Gastrocnemius medialis (tissue), 4 donors: ENCODE measurements around the gene IRF2BP2. TPM values are rescaled to one million over a fixed set of nuclear protein-coding genes. Genes with fewer than 3 reads are reported as not detected.
A peak's percentile ranks its signal among the peaks of the same experiment; 100 is the strongest.

Experiments used
- ATAC-seq, 2 donors: fragments of 150-250 bp; one replicate each; pipeline ENCODE4 v1.9.1; 2016
- DNase-seq, 2 donors: peaks; one replicate each; pipeline ENCODE4 v3.0.0-alpha.2; 2019
- H3K27ac ChIP-seq, 4 donors: fragments of 200-600 bp; sonication (generic); 1 replicate in 1 of 4; 2 replicates in 3 of 4; pipeline ENCODE4 v1.5.1; 2016 to 2018; ENCODE audit warnings: mild to moderate bottlenecking in 2 of 4, moderate library complexity in 1 of 4
- H3K27me3 ChIP-seq, 3 donors: fragments of 200-600 bp; sonication (generic) in 2 of 3; 1 replicate in 1 of 3; 2 replicates in 2 of 3; pipeline versions ENCODE4 v1.5.1 to v1.6.0; 2016 to 2019; ENCODE audit warnings: mild to moderate bottlenecking in 1 of 3, moderate library complexity in 1 of 3
- H3K36me3 ChIP-seq, 2 donors: fragments of 200-600 bp; sonication (generic) in 1 of 2; one replicate each; pipeline ENCODE4 v1.5.1; 2017 to 2018
- H3K4me1 ChIP-seq, 2 donors: fragments of 200-600 bp; sonication (generic) in 1 of 2; one replicate each; pipeline ENCODE4 v1.5.1; 2016 to 2017; ENCODE audit warnings: mild to moderate bottlenecking in 2 of 2
- H3K4me3 ChIP-seq, 4 donors: fragments of 200-600 bp; sonication (generic) in 3 of 4; 1 replicate in 1 of 4; 2 replicates in 3 of 4; pipeline ENCODE4 v1.5.1; 2016 to 2019; ENCODE audit warnings: mild to moderate bottlenecking in 2 of 4
- H3K9me3 ChIP-seq, 3 donors: fragments of 200-600 bp; sonication (generic) in 2 of 3; 1 replicate in 1 of 3; 2 replicates in 2 of 3; pipeline ENCODE4 v1.5.1; 2016 to 2019
- CTCF ChIP-seq, 5 experiments: fragments of 450-650 bp in 3 of 5; fragments of 200-600 bp in 2 of 5; sonication (generic) in 2 of 5; IDR thresholded peaks in 4 of 5; conservative IDR thresholded peaks in 1 of 5; 1 replicate in 4 of 5; 2 replicates in 1 of 5; pipeline ENCODE4 v1.5.1; 2016 to 2019; ENCODE audit warnings: antibody characterized with exemption in 5 of 5, mild to moderate bottlenecking in 3 of 5, moderate library complexity in 3 of 5
- POLR2A ChIP-seq, 2 donors: fragments of 450-650 bp; IDR thresholded peaks; one replicate each; pipeline ENCODE4 v1.6.1; 2017; ENCODE audit warnings: antibody characterized with exemption in 2 of 2, mild to moderate bottlenecking in 2 of 2, moderate library complexity in 2 of 2
- in situ Hi-C, 4 donors: fragments of 200-750 bp; cut with MboI; loops; one replicate each; pipeline versions ENCODE4 v1.15.0 to v1.8.0; 2017; ENCODE audit warnings: low sequenced_read_pairs in 4 of 4
- intact Hi-C: fragments of 100-400 bp; cut with DNase I; formaldehyde crosslinking; loops from one replicate; pipeline ENCODE4 v1.15.1; 2023; ENCODE audit warnings: low total_unique reads
- total RNA-seq, 4 donors: library from RNA; depleted of rRNA; stranded (reverse); fragments of >200 nt; gene quantifications; one replicate each; pipeline versions ENCODE4 v1.1.0 to v1.2.3, GENCODE V29; 2016

The IRF2BP2 gene
- total RNA-seq, 4 donors from 2014 or later = 32.2 to 92.0 (median 52.2) TPM

DNA sequence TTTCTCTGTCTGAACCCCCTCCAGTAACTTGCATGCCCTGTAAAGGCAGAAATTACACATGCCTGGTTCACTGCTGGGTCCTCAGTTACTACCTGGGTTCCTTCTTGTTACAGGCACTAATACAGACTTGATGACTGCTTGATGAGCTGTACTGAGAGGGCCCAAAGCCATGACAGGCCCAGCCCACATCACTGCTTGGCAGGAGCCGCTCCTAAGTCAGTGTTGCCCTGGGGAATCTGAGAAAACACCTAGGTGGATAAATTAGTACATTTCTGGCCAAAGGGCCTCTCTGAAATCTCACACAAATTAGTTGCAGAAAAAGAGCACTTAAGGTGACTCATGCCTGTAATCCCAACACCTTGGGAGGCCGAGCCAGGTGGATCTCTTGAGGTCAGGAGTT, 37.8 kb upstream of the IRF2BP2 start:
- ATAC-seq (no peak), DNase-seq (no peak)
- intact Hi-C loops (no loop called here), in situ Hi-C loops (no loop called here)
- TF ChIP-seq POLR2A (IDR thresholded peaks at IDR 0.05) (no peak), CTCF (IDR thresholded peaks at IDR 0.05 in 4 of 5, conservative IDR thresholded peaks at IDR 0.05 in 1 of 5) (no peak)
- Histone ChIP-seq H3K4me3 (no peak overlapping the region), H3K27ac (no peak overlapping the region), H3K9me3 (no peaks in the 10 kb centered on the region), H3K4me1 (no peaks in the 10 kb centered on the region), H3K27me3 (no peaks in the 10 kb centered on the region), H3K36me3 (no peaks in the 10 kb centered on the region)

DNA sequence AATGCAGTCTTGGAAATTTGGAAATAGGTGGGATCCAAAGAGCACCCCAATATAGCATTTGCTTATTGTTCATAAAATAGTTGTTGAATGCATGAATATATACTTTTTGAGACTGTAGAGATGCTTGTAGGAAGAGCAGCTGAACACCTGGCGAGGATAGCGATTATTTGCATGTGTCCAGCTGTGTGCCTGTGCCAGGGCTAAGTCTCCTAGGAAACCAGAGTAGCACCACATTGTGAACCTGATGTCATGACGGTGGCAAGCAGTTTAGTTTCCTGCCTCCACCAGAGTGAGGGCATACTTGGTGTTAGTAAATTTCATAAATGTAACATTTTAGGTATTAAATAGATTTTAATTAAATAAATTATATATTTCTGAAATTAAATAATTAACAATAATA, 37.3 kb upstream of the IRF2BP2 start:
- in situ Hi-C loops (no loop called here), intact Hi-C loops (no loop called here)
- H3K27me3 ChIP-seq = no peaks in the 10 kb centered on the region
- H3K4me1 ChIP-seq = no peaks in the 10 kb centered on the region
- no peaks in the 10 kb centered on the region for H3K36me3 ChIP-seq
- H3K9me3 ChIP-seq = no peaks in the 10 kb centered on the region
- DNase-seq = no peak
- H3K4me3 ChIP-seq = no peak overlapping the region
- TF ChIP-seq CTCF (IDR thresholded peaks at IDR 0.05 in 4 of 5, conservative IDR thresholded peaks at IDR 0.05 in 1 of 5) (no peak), POLR2A (IDR thresholded peaks at IDR 0.05) (no peak)
- H3K27ac ChIP-seq = no peak overlapping the region
- no peak for ATAC-seq

DNA sequence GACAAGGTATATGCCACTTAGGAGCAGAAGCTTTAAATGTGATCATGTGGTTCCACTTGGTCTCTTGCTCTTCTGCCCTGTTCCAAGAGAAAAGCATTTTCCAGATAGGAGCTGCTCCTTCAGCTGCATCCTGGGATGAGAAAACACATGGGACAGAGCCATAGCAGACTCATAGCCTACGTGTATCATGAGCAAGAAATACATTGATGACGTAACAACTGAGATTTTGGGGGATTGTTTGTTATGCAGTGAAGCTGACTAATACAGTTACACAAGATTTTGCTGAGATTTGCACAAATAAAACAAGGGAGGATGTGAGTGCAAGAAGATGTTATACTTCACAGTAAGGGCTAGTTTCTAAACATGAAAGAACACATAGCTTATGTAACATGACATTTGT, 36.0 kb upstream of the IRF2BP2 start:
- TF ChIP-seq POLR2A (IDR thresholded peaks at IDR 0.05) = no peak
- no peak for TF ChIP-seq CTCF (IDR thresholded peaks at IDR 0.05 in 4 of 5, conservative IDR thresholded peaks at IDR 0.05 in 1 of 5)
- Histone ChIP-seq H3K27ac (no peak overlapping the region), H3K9me3 (no peaks in the 10 kb centered on the region), H3K4me3 (no peak overlapping the region), H3K4me1 (no peaks in the 10 kb centered on the region), H3K36me3 (no peaks in the 10 kb centered on the region), H3K27me3 (no peaks in the 10 kb centered on the region)
- in situ Hi-C loops (no loop called here), intact Hi-C loops (no loop called here)
- DNase-seq (no peak), ATAC-seq (no peak)

DNA sequence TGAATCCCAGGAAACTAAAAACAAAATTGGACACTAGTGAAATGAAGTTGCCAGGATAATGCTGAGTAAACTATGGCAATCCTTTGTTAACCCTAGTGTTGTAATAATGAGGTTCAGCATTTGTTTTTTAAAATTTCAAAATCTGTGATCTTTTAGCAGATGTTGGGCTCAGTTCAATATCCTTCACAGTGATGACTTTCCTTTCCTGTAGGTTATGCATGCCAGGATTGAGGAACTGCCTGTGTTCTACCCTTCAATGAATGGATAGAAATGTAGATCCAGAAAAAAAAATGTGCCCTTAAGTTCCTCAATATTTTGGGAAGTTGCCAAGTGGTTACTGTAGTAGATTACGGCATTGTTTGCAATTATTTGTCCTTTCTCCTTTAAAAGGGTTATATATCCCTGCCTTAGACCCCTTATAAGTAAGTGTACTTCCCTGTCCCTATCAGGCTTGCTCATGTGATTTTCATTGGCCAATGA, 35.5 kb upstream of the IRF2BP2 start:
- ATAC-seq = peak in 1 of 2 donors; percentile 14
- Histone ChIP-seq H3K27ac (no peak overlapping the region), H3K27me3 (no peaks in the 10 kb centered on the region), H3K9me3 (no peaks in the 10 kb centered on the region), H3K4me1 (no peaks in the 10 kb centered on the region), H3K36me3 (no peaks in the 10 kb centered on the region), H3K4me3 (no peak overlapping the region)
- DNase-seq = no peak
- TF ChIP-seq POLR2A (IDR thresholded peaks at IDR 0.05) (no peak), CTCF (IDR thresholded peaks at IDR 0.05 in 4 of 5, conservative IDR thresholded peaks at IDR 0.05 in 1 of 5) (no peak)
- intact Hi-C loops = no loop called here
- in situ Hi-C loops = no loop called here

DNA sequence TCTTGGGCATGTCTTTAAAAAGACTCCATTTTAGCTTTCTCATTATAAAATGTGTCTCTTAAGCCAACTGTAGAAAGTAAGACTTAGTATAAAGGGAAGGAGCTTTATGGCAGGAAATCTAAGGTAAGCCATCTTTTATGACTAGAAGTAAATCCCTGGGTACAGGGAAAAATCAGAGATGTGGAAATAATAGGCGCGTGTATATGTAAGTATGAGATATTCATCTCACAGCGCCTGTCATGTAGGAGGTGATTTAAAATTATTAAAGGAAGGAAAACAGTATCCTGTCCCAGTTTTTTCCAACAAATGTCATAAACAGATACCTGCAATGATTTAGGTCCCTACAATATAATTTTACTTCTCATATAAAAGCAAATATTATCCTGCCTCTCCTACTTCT, 35.0 kb upstream of the IRF2BP2 start:
- H3K27me3 ChIP-seq = no peaks in the 10 kb centered on the region
- H3K4me1 ChIP-seq = no peaks in the 10 kb centered on the region
- DNase-seq (no peak), ATAC-seq (no peak)
- H3K9me3 ChIP-seq = no peaks in the 10 kb centered on the region
- intact Hi-C loops = no loop called here
- no peak overlapping the region for H3K4me3 ChIP-seq
- no peak overlapping the region for H3K27ac ChIP-seq
- no peaks in the 10 kb centered on the region for H3K36me3 ChIP-seq
- TF ChIP-seq POLR2A (IDR thresholded peaks at IDR 0.05) (no peak), CTCF (IDR thresholded peaks at IDR 0.05 in 4 of 5, conservative IDR thresholded peaks at IDR 0.05 in 1 of 5) (no peak)
- in situ Hi-C loops = no loop called here
